SW 1271 (cell line): ENCODE measurements around the gene FMN1.

Experiments used
- DNase-seq, 2 experiments: peaks; one replicate each; lab custom pipeline; 2025; lab: John Stamatoyannopoulos, UW

Gene FMN1

GRCh38 chr15:33125894-33126537, 68.5 kb downstream of the FMN1 start:
- DNase-seq, result no peak

- no peak for DNase-seq
Observed at GRCh38 chr15:33124811-33125210, 69.7 kb downstream of the FMN1 start.

DNA sequence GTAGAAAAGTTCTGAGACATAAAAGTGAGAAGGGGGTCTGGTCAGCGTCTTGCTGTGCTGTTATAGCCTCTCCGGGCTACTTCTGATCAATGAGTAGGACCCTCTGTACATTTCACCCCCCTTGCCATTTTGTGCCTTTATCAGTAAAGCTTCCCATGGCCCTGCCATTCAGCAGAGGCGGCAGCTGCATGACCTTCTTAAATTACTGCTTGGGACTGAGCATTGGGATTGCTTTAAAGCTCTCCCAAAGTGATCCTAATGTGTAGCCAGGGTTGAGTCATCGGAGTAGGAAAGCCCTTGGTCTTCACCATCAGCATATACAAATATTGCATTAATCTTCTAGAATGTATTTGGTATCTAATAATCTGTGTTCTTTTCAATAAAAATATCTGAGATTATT, 70.2 kb downstream of the FMN1 start:
- DNase-seq, result no peak

- no peak for DNase-seq
Observed at GRCh38 chr15:33119865-33120264, 74.6 kb downstream of the FMN1 start.

DNA sequence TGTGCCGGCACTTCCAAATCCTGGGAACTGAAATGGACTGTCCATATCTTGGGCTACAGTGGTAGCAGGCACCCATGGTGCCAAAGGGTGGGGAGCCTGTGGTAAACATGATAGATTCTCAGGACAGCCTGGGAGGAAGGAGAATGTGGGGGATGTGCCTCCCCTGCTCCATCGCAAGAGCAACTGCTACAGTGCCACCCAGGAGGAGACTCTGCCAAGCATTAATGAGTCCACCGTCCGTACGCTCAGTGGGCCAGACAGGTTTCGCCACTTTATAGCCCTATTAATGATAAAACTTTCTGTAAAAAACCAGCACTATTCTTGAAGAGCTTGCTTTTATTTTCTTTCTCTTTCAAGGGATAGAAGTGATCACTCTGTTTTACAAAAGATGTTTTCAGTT, 75.2 kb downstream of the FMN1 start:
- no peak for DNase-seq

DNA sequence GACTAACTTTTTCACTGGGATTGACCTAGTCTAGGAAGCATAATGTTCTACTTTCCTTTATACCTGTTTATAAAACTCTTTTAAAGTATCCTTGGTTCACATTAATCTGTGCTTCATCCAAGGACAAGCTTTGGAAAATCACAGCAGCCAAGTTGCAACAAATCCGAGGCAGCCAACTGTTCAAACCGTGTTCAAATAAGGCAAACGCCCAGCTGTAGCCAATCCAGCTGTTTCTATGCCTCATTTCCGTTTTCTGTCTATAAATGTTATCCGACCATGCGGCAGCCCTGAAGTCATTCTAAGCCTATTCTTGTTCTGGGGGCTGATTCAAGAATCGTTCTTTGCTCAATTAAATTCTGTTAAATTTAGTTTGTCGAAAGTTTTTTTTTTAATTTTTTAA, 78.3 kb downstream of the FMN1 start:
- no peak for DNase-seq

GRCh38 chr15:33115191-33115861, 79.2 kb downstream of the FMN1 start:
- no peak for DNase-seq

DNA sequence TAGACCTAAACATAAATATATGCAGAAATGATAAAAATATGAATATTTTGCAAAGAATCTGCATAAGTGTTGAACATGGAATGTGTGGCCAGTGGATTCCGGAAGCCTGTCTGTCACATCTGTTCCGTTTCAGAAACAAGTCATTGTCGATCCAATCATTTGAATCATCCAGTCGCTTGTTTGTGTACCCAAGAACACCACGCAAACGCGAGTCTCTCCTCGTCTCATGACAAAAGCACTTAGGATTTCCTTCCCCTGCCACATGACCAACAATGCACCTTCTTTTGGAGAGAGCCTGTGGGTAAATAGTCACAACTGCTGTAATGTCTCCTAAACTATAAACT, 80.2 kb downstream of the FMN1 start:
- peak; percentile 80 to 85 for DNase-seq

DNA sequence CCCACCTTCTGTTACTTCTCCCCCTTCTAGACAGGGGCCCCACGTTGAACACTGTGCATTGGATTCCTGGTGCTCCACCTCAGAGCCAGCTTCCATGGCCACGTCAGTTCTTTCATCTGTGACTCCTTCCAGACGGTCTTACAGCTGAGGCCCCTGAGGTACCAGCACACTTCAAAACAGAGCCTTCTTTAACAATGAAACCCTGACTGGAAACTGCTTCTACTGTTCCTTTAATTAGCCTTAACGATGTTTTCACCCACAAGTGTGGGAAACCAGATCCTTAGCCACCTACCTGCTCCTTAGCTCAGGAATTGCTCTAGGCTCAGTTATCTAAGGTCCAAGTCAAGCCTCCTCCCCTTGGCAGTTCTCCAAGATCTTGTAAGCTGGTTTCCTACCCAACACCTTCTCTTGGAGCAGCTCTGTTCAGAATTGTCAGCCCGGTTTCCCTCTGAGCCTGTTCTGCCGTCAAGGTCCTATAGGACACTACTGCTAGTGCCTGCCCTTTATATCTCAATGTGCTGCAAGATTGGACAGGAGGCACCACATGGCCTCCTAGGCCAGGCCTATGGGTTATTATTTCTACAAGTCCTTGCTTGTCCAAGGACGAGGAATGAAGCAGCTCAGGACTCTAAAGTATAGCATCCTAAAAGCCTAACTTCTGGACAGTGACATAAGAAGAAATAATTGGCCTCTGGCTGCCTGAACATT, 80.7 kb downstream of the FMN1 start:
- peak; percentile 75 to 89 for DNase-seq

- DNase-seq, result peak in 1 of 2 experiments; percentile 69
Observed at GRCh38 chr15:33112541-33113105, 81.9 kb downstream of the FMN1 start.

DNA sequence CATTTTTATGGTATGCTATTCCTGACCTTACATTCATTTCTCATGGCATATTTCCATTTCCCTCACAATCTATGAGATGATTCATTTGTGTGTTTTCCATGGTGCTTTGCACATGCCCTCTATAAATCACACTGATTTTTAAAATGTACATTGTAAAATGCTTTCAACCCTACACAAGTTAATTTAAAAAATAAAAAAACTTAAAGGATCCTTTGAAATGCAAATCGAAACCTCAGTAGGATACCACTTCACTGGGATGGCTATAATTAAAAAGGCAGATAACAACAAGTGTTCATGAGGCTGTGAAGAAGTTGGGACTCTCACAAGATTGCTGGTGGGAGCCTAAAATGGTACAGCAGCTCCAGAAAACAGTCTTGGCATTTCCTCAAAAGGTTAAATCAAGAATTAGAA, 83.5 kb downstream of the FMN1 start:
- peak in 1 of 2 experiments; percentile 46 for DNase-seq

GRCh38 chr15:33109345-33109744, 85.2 kb downstream of the FMN1 start:
- DNase-seq, result no peak

GRCh38 chr15:33108518-33108917, 86.0 kb downstream of the FMN1 start:
- no peak for DNase-seq

DNA sequence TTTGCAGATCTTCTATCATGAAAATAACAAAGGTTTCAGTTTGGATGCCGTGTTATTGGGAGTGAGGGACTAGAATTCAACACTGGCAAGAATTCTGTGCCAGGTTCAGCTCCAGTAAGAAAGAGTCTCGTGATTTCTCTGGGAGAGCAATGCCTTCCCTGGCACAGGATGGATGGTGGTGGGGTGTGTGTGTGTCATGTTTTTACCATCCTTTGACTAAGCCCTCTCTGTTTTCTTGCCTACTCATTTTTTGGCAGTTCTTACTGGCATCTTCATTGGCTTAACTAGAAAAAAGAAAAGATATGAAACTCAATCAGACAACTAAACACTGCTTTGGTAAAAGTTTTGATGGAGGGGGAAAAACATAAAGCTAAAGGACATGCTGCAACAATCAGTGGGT, 86.6 kb downstream of the FMN1 start:
- no peak for DNase-seq

GRCh38 chr15:33104212-33104611, 90.3 kb downstream of the FMN1 start:
- DNase-seq, result peak in 1 of 2 experiments; percentile 60

DNA sequence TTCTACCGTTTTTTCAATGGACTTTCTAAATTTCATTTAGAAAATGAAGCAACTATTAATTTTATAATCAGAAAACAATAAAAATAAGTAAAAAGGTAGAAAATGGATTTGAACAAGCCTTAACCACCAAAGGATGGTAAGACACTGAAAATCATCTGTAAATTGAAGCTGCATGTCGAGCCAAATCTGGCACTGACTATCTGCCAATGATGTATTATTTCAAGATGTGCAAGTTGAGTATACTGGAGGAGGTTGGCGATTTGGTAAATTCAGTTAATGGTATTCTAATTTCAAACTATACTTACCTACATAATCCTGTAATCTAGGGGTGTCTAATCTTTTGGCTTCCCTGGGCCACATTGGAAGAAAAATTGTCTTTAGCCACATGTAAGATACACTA, 93.5 kb downstream of the FMN1 start:
- no peak for DNase-seq

- DNase-seq, result no peak
Observed at GRCh38 chr15:33100314-33100713, 94.2 kb downstream of the FMN1 start.

DNA sequence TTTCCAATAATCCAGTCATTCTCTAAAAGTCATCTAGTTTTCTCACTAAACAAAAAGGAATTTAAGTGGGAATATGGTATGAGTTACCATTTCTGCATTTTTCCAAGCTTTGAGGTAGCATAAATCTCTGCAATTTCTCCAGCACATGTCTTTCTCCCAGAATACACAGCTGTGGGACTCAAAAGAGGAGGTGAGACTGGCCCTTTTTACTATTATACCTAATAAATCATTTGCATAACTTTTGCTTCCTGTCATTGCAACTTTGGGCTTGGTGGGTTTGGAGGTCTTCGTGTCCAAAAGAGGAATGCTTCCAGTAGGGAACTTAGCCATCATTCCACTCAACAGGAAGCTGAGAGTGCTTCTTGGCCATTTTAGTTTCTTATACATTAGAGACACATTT, 94.8 kb downstream of the FMN1 start:
- DNase-seq, result no peak

GRCh38 chr15:33099213-33099612, 95.3 kb downstream of the FMN1 start:
- DNase-seq, result no peak

GRCh38 chr15:33098094-33099058, 96.1 kb downstream of the FMN1 start:
- DNase-seq, result peak; percentile 60 to 81

DNA sequence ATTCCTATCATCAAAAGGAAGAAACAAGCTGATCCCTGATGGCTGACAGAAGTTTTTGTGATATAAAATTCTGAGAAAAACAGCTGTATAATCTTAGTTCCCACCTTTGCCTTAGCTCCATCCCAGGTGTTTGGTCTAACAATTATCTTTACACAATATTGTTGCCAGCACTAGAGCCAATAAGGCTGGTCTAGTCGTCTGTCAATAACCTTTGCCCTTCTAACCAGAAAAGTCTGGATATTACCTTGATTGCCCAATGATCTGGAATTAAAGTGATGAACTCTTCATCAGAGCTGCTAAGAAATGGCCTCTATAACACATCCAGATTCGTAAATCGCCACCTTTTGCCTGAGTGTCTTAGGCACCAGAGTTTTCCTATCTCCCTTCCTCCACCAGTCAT, 98.4 kb downstream of the FMN1 start:
- no peak for DNase-seq

DNA sequence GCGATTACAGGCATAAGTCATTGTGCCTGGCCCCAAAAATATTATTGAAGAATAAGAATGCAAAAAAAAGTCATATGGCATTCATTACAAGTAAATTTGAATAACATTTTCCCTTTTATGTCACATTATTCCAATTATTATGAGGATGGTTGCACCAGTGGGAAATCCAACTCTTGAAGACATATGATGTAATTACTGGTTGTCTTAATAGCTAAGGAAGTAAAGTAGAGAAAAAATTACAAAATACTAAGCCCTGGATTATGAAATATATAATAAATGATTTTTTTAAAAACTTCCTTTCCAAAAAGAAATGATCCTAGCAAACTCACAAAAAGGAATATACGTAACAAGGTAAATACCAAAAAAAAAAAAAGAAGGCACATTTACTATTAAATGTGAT, 98.9 kb downstream of the FMN1 start:
- DNase-seq, result no peak
